COR-L47 (cell line): Measurements from ENCODE around the gene WNT2.
"Not testable (repeated sequence)": the region's sequence is repeated elsewhere in the genome, so short reads cannot be mapped to it uniquely, and the experiment has no call there.

Experiments used
- DNase-seq: peaks from one replicate; lab custom pipeline; 2025; lab: John Stamatoyannopoulos, UW

WNT2 gene

GRCh38 chr7:117259615-117260014 is 63.2 kb downstream of the WNT2 start:
- no peak for DNase-seq

GRCh38 chr7:117251687-117252086 is 71.2 kb downstream of the WNT2 start:
- DNase-seq, result no peak

GRCh38 chr7:117250801-117251200 is 72.1 kb downstream of the WNT2 start:
- no peak for DNase-seq

GRCh38 chr7:117250245-117250644 is 72.6 kb downstream of the WNT2 start:
- no peak for DNase-seq

GRCh38 chr7:117249696-117250095 is 73.2 kb downstream of the WNT2 start:
- DNase-seq, result no peak

GRCh38 chr7:117248829-117249228 is 74.0 kb downstream of the WNT2 start:
- DNase-seq, result peak; percentile 1

- DNase-seq, result no peak
Measured at GRCh38 chr7:117247809-117248208, 75.0 kb downstream of the WNT2 start.

GRCh38 chr7:117245703-117246102 is 77.2 kb downstream of the WNT2 start:
- DNase-seq, result not testable (repeated sequence)

GRCh38 chr7:117243390-117243789 is 79.5 kb downstream of the WNT2 start:
- no peak for DNase-seq

- DNase-seq, result no peak
Measured at GRCh38 chr7:117241088-117241487, 81.8 kb downstream of the WNT2 start.

GRCh38 chr7:117238937-117239336 is 83.9 kb downstream of the WNT2 start:
- no peak for DNase-seq

GRCh38 chr7:117238472-117238871 is 84.4 kb downstream of the WNT2 start:
- no peak for DNase-seq

- no peak for DNase-seq
Measured at GRCh38 chr7:117237646-117238045, 85.2 kb downstream of the WNT2 start.

GRCh38 chr7:117231047-117231359 is 91.9 kb downstream of the WNT2 start:
- DNase-seq, result no peak

- no peak for DNase-seq
Measured at GRCh38 chr7:117230276-117231046, 92.4 kb downstream of the WNT2 start.

- no peak for DNase-seq
Measured at GRCh38 chr7:117229350-117229749, 93.5 kb downstream of the WNT2 start.

GRCh38 chr7:117227091-117227490 is 95.8 kb downstream of the WNT2 start:
- DNase-seq, result no peak

- DNase-seq, result no peak
Measured at GRCh38 chr7:117225536-117225935, 97.3 kb downstream of the WNT2 start.
